SK-N-SH treated with all-trans-retinoic acid at 6 μM for 48 hours (cell line): ENCODE results near the gene SKOR1.

ENCODE experiments used
- GLIS3 ChIP-seq: fragments of 250-450 bp; sonication (Bioruptor Pico); IDR thresholded peaks from 2 replicates; pipeline ENCODE4 v1.5.0; 2020; ENCODE audit warnings: mild to moderate bottlenecking, moderate library complexity
- SNAI2 ChIP-seq: fragments of 250-450 bp; sonication (Bioruptor Pico); IDR thresholded peaks from 2 replicates; pipeline ENCODE4 v1.5.0; 2020; ENCODE audit warnings: mild to moderate bottlenecking, moderate library complexity
- ZC3H10 ChIP-seq: fragments of 250-450 bp; sonication (Bioruptor Pico); IDR thresholded peaks from 2 replicates; pipeline ENCODE4 v1.5.1; 2021; ENCODE audit warnings: mild to moderate bottlenecking, moderate library complexity
- ZFP3 ChIP-seq: fragments of 250-450 bp; sonication (Bioruptor Pico); IDR thresholded peaks from 2 replicates; pipeline ENCODE4 v1.5.0; 2020; ENCODE audit warnings: mild to moderate bottlenecking, moderate library complexity
- ZNF8 ChIP-seq: fragments of 450-650 bp; formaldehyde crosslinking; IDR thresholded peaks from 2 replicates; pipeline ENCODE4 v1.5.0; 2020; ENCODE audit warnings: mild to moderate bottlenecking, moderate library complexity
- TF ChIP-seq, protein P1 (sequence below): fragments of 250-450 bp; sonication (Bioruptor Pico); IDR thresholded peaks from 2 replicates; pipeline ENCODE4 v1.8.0; 2020; ENCODE audit warnings: mild to moderate bottlenecking, moderate library complexity, borderline replicate concordance
- TF ChIP-seq, protein P2 (sequence below): fragments of 250-450 bp; sonication (Bioruptor Pico); IDR thresholded peaks from 2 replicates; pipeline ENCODE4 v1.5.1; 2021; ENCODE audit warnings: mild to moderate bottlenecking, moderate library complexity

DNA sequence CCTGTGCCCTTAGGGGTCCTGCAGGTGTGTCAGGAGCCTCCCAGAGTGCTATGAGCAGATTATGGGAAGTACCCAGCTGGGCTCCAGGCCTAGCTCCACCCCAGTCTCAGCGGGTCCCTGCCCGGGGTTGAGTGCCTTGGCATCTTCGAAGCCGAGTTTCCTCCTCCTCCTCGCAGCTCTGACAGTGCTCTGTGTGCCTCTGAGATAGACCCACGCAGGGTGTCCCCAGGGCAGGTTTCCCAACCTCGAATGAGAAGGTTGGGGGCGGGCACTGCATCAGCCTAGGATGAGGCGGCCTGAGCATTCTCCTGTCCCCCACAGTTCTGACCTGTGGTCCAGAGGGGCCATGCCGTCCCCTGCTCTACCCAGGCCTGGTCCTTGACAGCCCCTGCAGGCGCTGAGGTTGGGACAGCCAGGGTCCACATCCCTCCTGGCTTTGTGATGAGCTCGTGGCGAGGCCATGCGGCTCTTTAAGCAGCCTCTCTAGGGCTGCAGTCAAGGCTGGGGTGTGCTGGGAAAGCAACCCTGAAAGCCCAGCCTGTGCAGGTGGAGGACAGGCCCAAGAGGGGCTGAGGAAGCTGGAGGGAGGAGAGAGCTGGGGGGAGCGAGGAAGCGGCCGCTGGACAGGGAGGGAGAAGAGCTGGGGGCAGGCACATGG is 20.2 kb upstream of the SKOR1 start:
- TF ChIP-seq, protein P1, sequence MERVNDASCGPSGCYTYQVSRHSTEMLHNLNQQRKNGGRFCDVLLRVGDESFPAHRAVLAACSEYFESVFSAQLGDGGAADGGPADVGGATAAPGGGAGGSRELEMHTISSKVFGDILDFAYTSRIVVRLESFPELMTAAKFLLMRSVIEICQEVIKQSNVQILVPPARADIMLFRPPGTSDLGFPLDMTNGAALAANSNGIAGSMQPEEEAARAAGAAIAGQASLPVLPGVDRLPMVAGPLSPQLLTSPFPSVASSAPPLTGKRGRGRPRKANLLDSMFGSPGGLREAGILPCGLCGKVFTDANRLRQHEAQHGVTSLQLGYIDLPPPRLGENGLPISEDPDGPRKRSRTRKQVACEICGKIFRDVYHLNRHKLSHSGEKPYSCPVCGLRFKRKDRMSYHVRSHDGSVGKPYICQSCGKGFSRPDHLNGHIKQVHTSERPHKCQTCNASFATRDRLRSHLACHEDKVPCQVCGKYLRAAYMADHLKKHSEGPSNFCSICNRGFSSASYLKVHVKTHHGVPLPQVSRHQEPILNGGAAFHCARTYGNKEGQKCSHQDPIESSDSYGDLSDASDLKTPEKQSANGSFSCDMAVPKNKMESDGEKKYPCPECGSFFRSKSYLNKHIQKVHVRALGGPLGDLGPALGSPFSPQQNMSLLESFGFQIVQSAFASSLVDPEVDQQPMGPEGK, result no peak
- TF ChIP-seq, protein P2, sequence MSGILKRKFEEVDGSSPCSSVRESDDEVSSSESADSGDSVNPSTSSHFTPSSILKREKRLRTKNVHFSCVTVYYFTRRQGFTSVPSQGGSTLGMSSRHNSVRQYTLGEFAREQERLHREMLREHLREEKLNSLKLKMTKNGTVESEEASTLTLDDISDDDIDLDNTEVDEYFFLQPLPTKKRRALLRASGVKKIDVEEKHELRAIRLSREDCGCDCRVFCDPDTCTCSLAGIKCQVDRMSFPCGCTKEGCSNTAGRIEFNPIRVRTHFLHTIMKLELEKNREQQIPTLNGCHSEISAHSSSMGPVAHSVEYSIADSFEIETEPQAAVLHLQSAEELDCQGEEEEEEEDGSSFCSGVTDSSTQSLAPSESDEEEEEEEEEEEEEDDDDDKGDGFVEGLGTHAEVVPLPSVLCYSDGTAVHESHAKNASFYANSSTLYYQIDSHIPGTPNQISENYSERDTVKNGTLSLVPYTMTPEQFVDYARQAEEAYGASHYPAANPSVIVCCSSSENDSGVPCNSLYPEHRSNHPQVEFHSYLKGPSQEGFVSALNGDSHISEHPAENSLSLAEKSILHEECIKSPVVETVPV (CRISPR knock-in tag), result no peak
- TF ChIP-seq GLIS3 (CRISPR knock-in tag) (no peak), ZFP3 (no peak), ZNF8 (CRISPR knock-in tag) (no peak), SNAI2 (CRISPR knock-in tag) (no peak), ZC3H10 (CRISPR knock-in tag) (no peak)
